AG04450 (cell line): ENCODE data around the gene HERC4. TPM values are rescaled to one million over a fixed set of nuclear protein-coding genes. Genes with fewer than 3 reads are reported as not detected.

Experiments used
- CTCF ChIA-PET: fragments of 300-600, 350-600 bp; formaldehyde crosslinking; extraction: SDS; loops from one replicate; lab custom pipeline; 2022; ENCODE audit warnings: antibody characterized with exemption, inconsistent platforms; lab: Charles Lee
- POLR2A ChIA-PET: fragments of 350-600 bp; formaldehyde crosslinking; extraction: SDS; loops from one replicate; lab custom pipeline; 2021; ENCODE audit warnings: antibody characterized with exemption, inconsistent platforms; lab: Yijun Ruan, JAX
- DNase-seq: peaks from one replicate; pipeline ENCODE4 v3.0.0-alpha.2; 2011; ENCODE audit warnings: low read depth, low spot score
- H3K27ac ChIP-seq: one replicate; pipeline ENCODE4 v1.5.1; 2012; ENCODE audit warnings: low read depth, low read length, control low read depth
- H3K27me3 ChIP-seq: one replicate; pipeline ENCODE4 v1.6.0; 2012; ENCODE audit warnings: low read length; ENCODE audit not compliant: control insufficient read depth, insufficient read depth
- H3K4me3 ChIP-seq: 2 replicates; pipeline ENCODE4 v1.5.1; 2011; ENCODE audit warnings: mild to moderate bottlenecking, low read depth, low read length, control low read depth
- H3K9me3 ChIP-seq: 2 replicates; pipeline ENCODE4 v1.5.1; 2012; ENCODE audit warnings: low read length; ENCODE audit not compliant: control insufficient read depth, insufficient read depth
- polyA plus RNA-seq: library from polyadenylated mRNA; depleted of rRNA; stranded (reverse); fragments of >200 nt; gene quantifications from 2 replicates; pipeline ENCODE4 v1.2.3, GENCODE V29; 2011
- TF ChIP-seq, protein P1 (sequence below): IDR thresholded peaks from 2 replicates; pipeline ENCODE4 v1.5.1; 2011; ENCODE audit warnings: low read depth, low read length, control low read depth, inconsistent platforms

The HERC4 gene
- polyA plus RNA-seq, 1 experiment: 59.1 TPM

DNA sequence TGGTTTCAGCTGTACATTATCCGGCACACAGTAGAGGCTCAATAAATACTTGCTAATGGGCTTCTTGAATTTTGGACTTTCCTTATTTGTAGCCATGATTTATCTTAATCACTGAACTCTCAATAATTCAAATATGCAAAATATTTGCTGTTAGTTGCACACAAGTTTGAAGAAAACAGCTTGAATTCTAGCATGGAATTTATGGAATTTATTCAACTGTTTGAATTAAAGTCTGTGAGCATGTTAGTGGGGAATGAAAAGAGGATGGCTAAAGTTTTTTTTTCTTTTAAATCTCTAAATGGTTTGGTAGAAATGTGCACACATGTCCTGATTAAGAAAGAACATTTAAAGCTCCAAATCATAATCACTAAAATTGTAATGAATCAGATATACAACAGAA, 148.1 kb downstream of the HERC4 start:
- no peak overlapping the region for H3K4me3 ChIP-seq
- ChIA-PET CTCF (interaction anchor here (0.6 kb wide), 1 partner anchor 283 kb away, joined by 3 read pairs; no protein-coding TSS in a partner anchor), POLR2A (interaction anchor here (0.6 to 0.8 kb wide), 2 partner anchors 19 to 47 kb away, joined by 3 to 7 read pairs; no protein-coding TSS in a partner anchor)
- DNase-seq: no peak
- TF ChIP-seq, protein P1, sequence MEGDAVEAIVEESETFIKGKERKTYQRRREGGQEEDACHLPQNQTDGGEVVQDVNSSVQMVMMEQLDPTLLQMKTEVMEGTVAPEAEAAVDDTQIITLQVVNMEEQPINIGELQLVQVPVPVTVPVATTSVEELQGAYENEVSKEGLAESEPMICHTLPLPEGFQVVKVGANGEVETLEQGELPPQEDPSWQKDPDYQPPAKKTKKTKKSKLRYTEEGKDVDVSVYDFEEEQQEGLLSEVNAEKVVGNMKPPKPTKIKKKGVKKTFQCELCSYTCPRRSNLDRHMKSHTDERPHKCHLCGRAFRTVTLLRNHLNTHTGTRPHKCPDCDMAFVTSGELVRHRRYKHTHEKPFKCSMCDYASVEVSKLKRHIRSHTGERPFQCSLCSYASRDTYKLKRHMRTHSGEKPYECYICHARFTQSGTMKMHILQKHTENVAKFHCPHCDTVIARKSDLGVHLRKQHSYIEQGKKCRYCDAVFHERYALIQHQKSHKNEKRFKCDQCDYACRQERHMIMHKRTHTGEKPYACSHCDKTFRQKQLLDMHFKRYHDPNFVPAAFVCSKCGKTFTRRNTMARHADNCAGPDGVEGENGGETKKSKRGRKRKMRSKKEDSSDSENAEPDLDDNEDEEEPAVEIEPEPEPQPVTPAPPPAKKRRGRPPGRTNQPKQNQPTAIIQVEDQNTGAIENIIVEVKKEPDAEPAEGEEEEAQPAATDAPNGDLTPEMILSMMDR: no peak
- H3K9me3 ChIP-seq: no peaks in the 10 kb centered on the region
- H3K27me3 ChIP-seq: no peaks in the 10 kb centered on the region
- no peak overlapping the region for H3K27ac ChIP-seq

DNA sequence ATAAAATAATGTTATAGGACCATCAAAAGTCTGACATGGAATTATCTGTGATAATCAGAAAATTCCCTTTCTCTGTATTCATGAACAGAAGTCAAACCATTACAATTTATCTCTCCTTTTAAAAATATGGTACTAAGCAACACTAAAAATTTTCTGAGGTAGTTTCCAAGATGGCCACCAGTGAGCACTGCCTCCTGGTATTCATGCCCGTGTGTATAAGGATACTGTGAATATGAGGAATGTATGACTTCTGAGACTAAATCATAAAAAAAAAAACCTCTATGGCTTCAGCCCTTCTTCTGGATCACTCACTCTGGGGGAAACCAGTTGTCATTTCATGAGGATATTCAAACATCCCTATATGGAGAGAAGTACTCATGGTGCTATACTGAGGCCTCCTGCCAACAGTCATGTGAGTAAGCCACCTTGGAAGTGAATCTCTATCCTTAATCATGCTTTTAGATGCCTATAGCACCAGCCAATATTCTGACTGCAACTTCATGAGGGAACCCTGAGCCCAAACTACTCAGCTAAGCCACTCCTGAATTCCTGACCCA, 149.6 kb downstream of the HERC4 start:
- Histone ChIP-seq H3K9me3 (no peaks in the 10 kb centered on the region), H3K27me3 (no peaks in the 10 kb centered on the region), H3K4me3 (no peak overlapping the region), H3K27ac (no peak overlapping the region)
- ChIA-PET CTCF (interaction anchor here (0.6 to 1.0 kb wide), 2 partner anchors 70 to 112 kb away, joined by 3 to 4 read pairs; no protein-coding TSS in a partner anchor), POLR2A (no interaction called here)
- DNase-seq: peak; percentile 15
- TF ChIP-seq, protein P1: no peak

DNA sequence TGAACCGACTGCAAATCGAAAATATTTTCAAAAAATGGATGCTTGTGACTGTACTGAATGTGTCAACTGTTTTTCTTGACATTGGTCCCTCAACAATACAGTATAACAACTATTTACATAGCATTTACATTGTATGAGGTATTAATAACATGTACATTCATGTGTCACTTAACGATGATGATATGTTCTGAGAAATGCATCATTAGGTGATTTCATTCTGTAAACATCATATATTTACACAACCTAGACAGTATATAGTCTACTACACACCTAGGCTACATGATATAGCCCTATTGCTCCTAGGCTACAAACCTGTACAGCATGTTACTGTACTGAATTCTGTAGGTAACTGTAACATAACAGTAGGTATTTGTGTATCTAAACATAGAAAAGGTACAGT, 150.9 kb downstream of the HERC4 start:
- Histone ChIP-seq H3K27ac (no peak overlapping the region), H3K4me3 (no peak overlapping the region), H3K9me3 (no peaks in the 10 kb centered on the region), H3K27me3 (no peaks in the 10 kb centered on the region)
- ChIA-PET CTCF (no interaction called here), POLR2A (no interaction called here)
- TF ChIP-seq, protein P1: no peak
- DNase-seq: no peak

DNA sequence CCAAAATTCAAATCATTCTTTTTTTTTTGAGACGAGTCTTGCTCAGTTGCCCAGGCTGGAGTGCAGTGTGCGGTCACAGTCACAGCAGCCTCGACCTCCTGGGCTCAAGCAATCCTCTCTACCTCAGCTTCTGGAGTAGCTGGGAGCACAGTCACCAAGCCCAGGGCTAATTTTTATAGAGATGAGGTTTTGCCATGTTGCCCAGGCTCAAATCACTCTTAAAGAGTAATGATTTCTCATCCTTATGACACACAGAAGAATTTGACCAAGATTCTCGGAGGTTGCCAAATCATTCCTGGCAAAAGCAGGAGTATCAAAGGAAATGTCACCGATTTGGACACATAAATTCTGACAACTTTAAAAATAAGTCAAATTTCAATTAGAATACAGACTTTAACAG, 151.5 kb downstream of the HERC4 start:
- Histone ChIP-seq H3K9me3 (no peaks in the 10 kb centered on the region), H3K27me3 (no peaks in the 10 kb centered on the region), H3K4me3 (no peak overlapping the region), H3K27ac (no peak overlapping the region)
- no peak for DNase-seq
- TF ChIP-seq, protein P1: no peak
- ChIA-PET POLR2A (no interaction called here), CTCF (no interaction called here)

DNA sequence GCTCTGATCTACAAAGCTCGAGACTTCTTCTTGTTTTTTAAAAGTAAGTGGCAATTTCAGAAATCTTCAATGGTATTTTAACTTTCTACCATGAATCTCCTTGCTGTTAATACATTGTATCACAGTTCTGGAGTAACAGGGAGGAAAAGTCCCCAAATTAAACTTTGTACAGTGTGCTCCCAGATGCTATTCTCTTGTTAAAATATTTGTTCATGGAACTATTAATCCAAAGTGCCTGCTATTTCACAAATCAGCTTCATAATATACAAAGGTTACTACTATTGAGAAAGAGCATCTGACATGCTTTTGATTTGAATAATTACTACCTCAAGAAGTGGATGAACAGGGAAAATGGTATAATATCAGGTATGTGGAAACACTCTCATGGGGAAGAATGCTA, 154.0 kb downstream of the HERC4 start:
- ChIA-PET POLR2A (no interaction called here), CTCF (no interaction called here)
- no peak overlapping the region for H3K4me3 ChIP-seq
- H3K27me3 ChIP-seq: no peaks in the 10 kb centered on the region
- TF ChIP-seq, protein P1: no peak
- no peak overlapping the region for H3K27ac ChIP-seq
- no peaks in the 10 kb centered on the region for H3K9me3 ChIP-seq
- DNase-seq: no peak
